Stimulated activated CD4-positive, alpha-beta T cell treated with anti-CD3 and anti-CD28 coated beads, TNF-alpha, amount 100 ng/mL, for 48 hours (primary cell): Measurements from ENCODE around the gene PSMG2.

ENCODE experiments used
- DNase-seq, 3 donors: peaks; one replicate each; pipeline ENCODE4 v3.0.0-alpha.2; 2020; ENCODE audit warnings: low read depth in 3 of 3

PSMG2 gene, protein sequence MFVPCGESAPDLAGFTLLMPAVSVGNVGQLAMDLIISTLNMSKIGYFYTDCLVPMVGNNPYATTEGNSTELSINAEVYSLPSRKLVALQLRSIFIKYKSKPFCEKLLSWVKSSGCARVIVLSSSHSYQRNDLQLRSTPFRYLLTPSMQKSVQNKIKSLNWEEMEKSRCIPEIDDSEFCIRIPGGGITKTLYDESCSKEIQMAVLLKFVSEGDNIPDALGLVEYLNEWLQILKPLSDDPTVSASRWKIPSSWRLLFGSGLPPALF

DNA sequence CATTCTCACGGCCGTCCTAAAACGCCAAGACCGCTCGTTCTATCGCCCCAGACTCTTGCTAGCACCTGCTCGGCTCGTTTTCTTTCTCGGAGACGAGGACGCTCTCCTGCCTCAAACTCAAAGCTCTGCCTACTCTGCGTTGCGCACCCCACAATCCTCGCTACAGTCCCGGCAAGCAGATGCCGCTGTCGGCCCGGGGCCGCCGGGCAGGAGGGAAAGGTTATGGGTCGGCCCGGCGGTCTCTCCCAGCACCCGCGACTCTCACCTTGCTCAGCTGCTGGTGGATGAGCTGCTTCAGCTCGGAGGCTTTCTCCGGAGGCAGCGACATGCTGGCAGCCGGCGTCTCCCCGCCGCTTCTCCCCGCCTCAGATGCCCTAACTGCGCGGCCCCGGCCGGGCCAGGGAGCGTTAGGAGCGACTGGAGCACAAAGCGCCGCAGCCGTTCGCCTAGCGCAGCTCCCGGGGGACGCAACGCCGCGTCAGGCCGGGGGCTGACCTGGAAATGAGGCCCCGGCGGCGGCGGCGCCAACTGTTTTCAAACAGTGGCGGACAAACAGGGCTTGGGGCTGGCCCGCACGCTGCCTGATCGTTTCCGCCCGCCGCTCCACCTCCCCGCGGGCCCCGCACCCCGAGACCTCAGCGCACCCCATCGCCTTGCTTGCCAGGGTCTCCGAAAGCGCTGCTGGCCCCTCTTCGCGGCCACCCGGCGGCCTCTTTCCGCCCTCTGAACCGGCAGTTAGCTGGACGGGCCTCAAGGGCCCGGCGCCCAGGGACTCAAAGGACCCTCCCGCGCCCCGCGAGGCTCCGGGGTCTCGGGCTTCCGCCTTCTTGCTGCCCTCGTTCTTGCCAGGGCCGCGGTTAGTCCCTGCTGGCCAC lies at the start of gene PSMG2, which contains the start of gene CEP76:
Gene PSMG2 (plus strand): TSS at position 822 of the 875 bp plus-strand sequence. CDS start 66 bp downstream, outside the sequence.
Gene CEP76 (minus strand): TSS at position 503 of the 875 bp plus-strand sequence. CDS start 175 bp downstream, at position 328.
- peak; percentile 72 to 79 (median 75) for DNase-seq

GRCh38 chr18:12654971-12655370 lies 47.9 kb upstream of the PSMG2 start:
- no peak for DNase-seq

- no peak for DNase-seq
Observed at GRCh38 chr18:12656605-12656937, 46.3 kb upstream of the PSMG2 start.

DNA sequence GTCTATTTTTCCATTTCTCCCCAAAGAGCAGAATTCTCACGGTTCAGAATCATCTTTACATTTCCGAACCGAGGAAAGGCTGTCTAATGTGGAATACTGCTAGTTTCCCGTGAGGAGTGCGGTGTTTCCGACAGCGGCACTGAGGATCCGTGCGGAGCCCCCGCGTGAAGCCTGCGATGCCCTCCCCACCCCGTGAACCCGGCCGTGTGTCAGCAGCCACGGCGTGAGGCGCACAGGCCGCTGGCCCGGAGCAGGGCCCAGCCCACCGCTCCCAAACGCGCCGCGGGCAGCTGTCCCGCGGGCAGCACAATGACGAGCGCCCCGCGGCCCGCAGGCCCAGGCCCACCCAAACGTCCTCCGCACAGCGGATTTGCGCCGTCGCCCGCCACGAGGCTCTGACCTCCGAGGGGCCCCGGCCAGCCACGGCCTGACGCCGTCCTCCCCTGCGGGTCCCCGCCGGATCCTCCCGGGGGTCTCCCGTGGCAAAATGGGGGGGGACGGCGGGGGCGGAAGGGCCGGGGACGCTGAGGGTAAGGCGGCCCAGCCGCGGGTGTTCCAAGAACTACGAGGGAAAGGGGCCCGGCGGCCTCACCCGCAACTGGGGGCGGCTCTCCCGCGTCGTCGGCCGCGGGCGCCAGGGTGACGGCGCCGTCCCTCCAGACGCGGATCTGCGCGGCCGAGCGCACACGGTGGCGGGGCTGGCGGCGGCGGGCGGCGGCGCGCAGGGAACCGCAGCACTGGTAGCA lies 45.7 kb upstream of the PSMG2 start:
- DNase-seq: no peak

DNA sequence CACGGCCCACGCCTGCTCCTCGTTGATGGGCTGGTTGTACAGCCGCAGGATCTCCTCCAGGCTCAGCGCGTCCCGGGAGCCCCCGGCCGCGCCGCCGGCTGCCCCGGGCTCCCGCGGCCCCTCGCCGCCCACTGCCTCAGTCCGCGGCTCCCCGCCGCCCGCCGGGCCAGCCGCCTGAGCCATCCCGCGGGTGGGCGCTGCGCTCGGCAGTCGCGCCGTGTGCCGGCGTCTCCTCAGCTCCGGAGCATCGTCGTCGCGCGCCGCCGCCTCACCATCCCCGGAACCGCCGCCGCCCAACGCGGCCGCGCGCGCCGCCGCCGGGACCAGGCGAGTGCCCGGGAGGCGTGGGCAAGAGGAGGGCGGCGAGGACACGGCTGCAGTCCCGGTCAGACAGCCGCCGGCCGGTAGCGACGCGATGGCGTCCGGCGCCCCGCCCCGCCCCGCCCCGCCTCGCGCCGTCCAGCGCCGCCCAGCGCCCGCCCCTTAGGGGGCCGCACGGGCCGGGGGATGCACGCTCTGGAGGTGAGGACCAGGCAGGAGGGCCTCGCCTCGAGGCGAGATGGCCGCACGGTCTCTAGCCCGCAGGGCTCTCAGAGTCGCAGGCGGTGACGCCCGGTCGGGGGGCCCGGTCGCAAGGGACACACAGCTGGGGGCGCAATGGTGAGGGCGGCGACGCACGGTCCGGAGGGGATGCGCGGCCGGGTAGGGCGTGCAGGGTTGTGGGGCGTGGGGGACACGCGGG lies 45.0 kb upstream of the PSMG2 start, which contains the start of gene SPIRE1:
Gene SPIRE1 (minus strand): TSS at position 424 of the 742 bp plus-strand sequence. CDS start 241 bp downstream, at position 183.
- DNase-seq: peak in 1 of 3 donors; percentile 28

DNA sequence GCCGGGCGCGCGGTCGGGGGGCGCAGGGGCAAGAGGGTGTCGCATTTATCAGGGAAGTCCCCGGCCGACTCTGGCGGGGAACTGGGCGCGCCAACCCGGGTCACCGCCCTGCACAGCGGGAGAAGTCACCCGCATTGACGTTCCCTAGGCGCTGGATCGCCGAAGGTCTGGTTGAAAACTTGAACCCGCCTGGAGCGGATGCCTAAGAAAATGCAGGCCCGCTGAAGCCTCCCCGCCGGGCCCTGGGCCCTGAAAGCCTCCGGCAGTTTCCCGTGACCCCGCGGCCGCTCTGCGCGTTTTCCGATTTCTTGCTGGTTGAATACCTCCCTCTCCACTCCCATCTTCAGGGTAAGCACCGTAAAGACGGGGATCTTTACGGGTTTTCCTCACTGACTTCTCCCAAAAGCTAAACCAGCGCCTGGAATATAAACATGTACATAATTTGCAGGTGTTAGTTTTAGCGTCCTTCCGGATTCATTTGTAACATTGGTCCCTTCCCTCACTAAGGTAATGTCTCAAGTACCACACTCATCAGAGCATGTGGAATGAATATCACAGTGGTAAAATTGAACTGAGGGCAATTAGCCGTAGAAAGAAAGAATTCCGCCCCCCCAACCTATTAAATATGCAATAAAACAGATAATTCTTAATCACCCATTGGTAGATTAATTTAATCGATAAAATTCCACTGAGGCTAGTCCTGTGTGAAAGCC lies 44.3 kb upstream of the PSMG2 start:
- DNase-seq: no peak

DNA sequence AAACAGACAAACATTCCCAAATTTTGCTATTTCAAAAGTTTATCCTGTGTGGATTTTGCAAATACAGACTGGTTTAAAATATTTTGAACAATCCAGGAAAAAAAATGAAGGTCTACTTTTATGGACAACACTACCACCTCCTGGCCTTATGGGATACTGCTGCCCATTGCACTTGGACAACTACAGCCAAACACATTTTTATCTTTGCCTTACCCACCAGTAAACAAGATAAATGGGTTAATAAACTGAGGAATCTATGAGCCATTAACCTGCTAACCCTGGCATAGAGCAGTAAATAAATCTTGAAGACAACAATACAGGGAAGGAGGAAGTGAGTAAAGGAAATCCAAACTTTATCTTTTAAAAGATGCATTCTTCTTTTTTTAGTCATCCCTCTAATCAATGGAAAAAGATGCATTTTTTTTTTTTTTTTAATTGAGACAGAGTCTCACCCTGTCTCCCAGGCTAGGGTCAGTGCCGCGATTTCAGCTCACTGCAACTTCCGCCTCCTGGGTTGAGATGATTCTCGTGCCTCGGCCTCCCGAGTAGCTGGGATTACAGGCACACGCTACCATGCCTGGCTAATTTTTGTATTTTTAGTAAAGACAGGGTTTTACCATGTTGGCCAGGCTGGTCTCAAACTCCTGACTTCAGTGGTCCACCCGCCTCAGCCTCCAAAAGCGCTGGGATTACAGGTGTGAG lies 42.8 kb upstream of the PSMG2 start:
- no peak for DNase-seq

DNA sequence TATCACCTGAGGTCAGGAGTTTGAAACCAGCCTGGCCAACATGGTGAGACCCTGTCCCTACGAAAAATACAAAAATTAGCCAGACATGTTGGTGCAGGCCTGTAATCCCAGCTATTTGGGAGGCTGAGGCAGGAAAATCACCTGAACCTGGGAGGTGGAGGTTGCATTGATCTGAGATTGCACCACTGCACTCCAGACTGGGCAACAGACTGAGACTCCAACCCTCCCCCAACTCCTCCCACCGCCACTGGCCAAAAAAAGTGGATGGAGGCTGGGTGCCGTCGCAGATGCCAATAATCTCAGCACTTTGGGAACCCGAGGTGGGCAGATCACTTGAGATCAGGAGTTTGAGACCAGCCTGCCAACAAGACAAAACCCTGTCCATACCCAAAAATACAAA lies 34.8 kb upstream of the PSMG2 start:
- no peak for DNase-seq

GRCh38 chr18:12679183-12679786 lies 23.6 kb upstream of the PSMG2 start:
- DNase-seq: no peak

DNA sequence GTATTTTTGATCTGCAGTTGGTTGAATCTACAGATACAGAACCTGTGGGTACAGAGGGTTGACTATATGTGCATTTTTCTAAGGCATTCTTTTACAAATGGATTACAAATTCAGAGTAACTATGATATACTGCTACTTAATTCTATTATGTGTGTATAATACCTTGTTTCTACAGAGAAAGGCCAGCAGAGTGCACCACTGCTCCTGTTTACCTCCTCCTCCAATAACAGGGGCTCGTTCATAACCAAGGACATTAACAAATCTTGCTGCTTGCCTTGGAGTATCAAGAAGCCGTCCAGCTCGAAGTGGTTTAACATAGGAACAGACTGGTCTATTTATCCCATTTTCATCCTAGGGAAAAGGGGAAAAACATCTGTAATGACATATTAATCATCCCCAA lies 16.7 kb upstream of the PSMG2 start:
- DNase-seq: no peak

DNA sequence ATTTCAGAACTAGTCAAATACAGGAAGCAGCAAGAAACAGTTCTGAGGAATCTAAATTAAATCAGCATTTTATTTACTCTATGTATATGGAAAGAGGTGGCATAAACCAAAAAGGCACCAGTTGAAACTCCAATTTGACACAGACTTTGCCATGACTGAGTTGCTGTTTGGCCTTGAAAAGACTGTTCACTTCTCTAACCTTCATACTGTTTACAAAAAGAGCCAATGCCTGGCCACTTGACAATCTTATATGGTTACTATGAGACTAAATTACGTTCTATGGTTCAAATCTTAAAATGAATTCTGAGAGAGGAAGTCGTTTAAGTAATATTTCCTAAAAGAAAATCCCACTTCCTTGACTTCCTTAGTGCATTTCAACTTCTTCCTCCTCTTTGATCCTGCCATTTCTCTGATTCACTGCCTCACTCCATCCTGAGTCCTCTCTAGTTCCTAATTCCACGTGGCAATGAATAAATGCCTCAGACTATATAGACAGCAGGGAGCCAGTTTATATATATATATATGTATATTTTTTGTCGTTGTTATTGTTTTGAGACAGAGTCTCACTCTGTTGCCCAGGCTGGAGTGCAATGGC lies 13.5 kb upstream of the PSMG2 start:
- DNase-seq: no peak

GRCh38 chr18:12692206-12692605 lies 10.6 kb upstream of the PSMG2 start:
- no peak for DNase-seq

GRCh38 chr18:12694032-12694431 lies 8.8 kb upstream of the PSMG2 start:
- DNase-seq: no peak

DNA sequence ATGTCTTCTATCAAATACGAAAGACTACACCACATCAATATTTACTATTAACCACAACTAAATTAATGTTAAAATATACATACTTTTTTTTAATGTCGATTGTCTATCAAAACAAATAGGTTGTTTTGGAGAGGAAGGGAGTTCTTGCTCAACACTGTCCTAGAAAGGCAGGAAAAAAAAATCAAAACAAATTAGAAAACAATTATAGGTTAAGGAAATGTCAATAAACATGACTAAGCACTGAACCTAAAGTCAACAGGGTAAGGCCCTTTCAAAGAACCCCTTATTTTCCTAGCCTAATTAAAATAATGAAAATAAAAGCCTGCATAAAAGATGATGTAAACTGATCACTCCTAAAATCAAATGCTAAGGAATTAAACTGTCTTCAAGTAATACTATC lies 3.1 kb upstream of the PSMG2 start:
- no peak for DNase-seq

GRCh38 chr18:12701161-12701560 lies 1.7 kb upstream of the PSMG2 start:
- DNase-seq: no peak

- DNase-seq: no peak
Observed at GRCh38 chr18:12703096-12703567, 290 bp downstream of the PSMG2 start.

DNA sequence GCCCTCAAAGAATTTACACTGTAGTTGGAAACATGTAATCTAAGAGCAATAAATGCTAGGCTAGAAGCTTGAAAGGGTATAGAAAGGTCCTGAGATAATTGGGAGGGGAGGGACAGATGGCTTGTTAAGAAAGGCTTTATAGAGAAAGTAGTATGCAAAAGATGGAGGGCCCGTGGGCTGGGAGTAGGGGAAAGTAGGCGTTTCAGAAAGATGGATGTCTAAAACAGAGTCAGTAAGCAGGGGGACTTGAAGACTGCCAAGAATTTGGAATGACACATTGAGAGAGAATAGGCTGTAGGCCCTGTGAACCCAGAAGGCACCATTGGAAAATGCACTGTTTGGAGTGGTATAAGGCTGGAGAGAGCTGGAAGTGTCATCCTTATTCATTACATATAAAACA lies 822 bp downstream of the PSMG2 start:
- no peak for DNase-seq

DNA sequence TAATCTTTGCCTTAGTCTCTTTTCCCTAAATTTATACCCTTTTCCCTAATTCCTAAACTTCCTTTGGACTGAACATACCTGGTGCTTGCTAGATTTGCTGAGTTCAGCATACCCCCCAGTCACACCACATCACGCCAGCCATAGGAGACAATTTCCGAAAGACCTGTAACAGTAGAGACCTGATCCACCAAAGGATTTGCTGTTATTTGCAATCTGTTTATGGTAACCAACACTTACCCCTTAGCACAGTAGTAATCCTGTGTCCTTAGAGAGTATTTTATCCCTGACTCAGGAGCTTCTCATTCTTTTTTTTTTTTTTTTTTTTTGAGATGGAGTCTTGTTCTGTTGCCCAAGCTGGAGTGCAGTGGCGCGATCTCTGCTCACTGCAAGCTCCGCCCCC lies 8.6 kb downstream of the PSMG2 start:
- DNase-seq: no peak
